Peyer's patch (tissue), 4 donors: ENCODE measurements around the gene PTPRJ.

Experiments used
- CTCF ChIP-seq, 6 experiments: fragments of 450-650 bp in 4 of 6; fragments of 200-600 bp in 2 of 6; sonication (generic) in 1 of 6; IDR thresholded peaks; one replicate each; pipeline ENCODE4 v1.5.1; 2017 to 2019; ENCODE audit warnings: antibody characterized with exemption in 6 of 6, mild to moderate bottlenecking in 3 of 6, moderate library complexity in 1 of 6
- POLR2A ChIP-seq, 2 donors: fragments of 450-650 bp; IDR thresholded peaks; one replicate each; pipeline ENCODE4 v1.5.1; 2017; ENCODE audit warnings: antibody characterized with exemption in 2 of 2, mild to moderate bottlenecking in 2 of 2, moderate library complexity in 2 of 2

GRCh38 chr11:48025293-48025983, 45.1 kb downstream of the PTPRJ start:
- no peak for TF ChIP-seq POLR2A (IDR thresholded peaks at IDR 0.05)
- no peak for TF ChIP-seq CTCF (IDR thresholded peaks at IDR 0.05)
